ENCODE measurements around the gene DSG3.
"Not testable (repeated sequence)": the region's sequence is repeated elsewhere in the genome, so short reads cannot be mapped to it uniquely, and the experiment has no call there.

The DSG3 gene

DNA sequence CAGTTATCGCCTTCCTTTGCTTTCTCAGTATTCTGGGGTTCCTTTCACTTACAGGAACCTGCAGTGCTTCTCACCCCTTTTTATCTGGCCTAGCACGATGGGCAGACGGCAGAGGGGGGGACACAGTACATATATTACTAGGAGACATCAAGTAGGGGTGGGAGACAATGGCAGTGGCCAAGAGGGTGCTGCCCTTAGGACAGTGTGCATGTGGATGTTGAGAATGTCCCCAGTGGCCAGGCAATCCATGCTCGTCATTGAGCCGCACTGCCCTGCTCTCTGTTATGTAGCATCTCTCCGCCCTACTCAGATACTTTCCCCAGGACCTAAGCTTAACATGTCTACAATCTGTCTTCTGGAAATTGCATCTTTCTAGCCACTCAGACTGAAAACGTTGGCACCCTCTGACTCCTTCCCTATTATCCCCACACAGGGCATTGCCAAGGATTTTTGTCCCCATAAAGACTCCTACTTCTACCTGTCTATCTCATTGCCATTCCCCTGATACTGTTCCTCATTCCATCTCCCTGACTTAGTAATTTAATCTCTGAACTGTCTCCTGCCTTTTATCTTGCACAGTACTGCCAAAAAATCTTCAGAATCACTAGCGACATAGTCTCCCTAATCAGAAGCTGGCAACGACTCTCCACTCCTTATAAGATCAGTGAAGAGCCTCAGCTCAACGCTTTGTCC lies 57.1 kb downstream of the DSG3 start:
- H3K4me3 ChIP-seq (ENCODE audit: low read length in 2 of 2): no peak overlapping the region
- H2BK5ac ChIP-seq (ENCODE audit: low read length): no peak overlapping the region
- H3K36me3 ChIP-seq (replicated peaks in 1 of 2; ENCODE audit: control insufficient read depth in 2 of 2, insufficient read depth in 2 of 2, low read length in 2 of 2): no peaks in the 10 kb centered on the region
- peaks cover 0 to 20% (median 0%) of the 10 kb centered on the region in 3 experiments for H3K27me3 ChIP-seq (ENCODE audit: control insufficient read depth in 3 of 3, insufficient read depth in 3 of 3, low read depth in 1 of 3, low read length in 3 of 3)
- peaks cover 1% of the 10 kb centered on the region for H3K79me1 ChIP-seq (ENCODE audit: low read depth, low read length)
- no peak overlapping the region for H3K18ac ChIP-seq (ENCODE audit: low read length)
- no peak overlapping the region for H2BK12ac ChIP-seq (ENCODE audit: low read length)
- H2BK120ac ChIP-seq (ENCODE audit: low read depth, low read length): no peak overlapping the region
- peaks cover 0 to 3% of the 10 kb centered on the region in 2 donors for H3K4me1 ChIP-seq (ENCODE audit: control insufficient read depth in 2 of 2, insufficient read depth in 1 of 2, low read depth in 1 of 2, low read length in 2 of 2)
- H2AFZ ChIP-seq (ENCODE audit: low read length): no peak overlapping the region
- H2AK5ac ChIP-seq (ENCODE audit: low read depth, low read length): no peak overlapping the region
- H3K14ac ChIP-seq (ENCODE audit: low read length): no peak overlapping the region
- H3K4ac ChIP-seq (ENCODE audit: low read length): no peak overlapping the region
- no peak for DNase-seq (ENCODE audit: low spot score)
- H3K9ac ChIP-seq (ENCODE audit: low read depth, low read length, poor library complexity): no peak overlapping the region
- no peaks in the 10 kb centered on the region for H3K9me3 ChIP-seq (replicated peaks in 1 of 2; ENCODE audit: control insufficient read depth in 2 of 2, insufficient read depth in 1 of 2, low read depth in 1 of 2, low read length in 2 of 2)
- H3K23ac ChIP-seq (ENCODE audit: low read depth, low read length, poor library complexity): no peak overlapping the region
- WGBS, 2 donors (ENCODE audit: extremely low coverage in 2 of 2, insufficient read length in 2 of 2, insufficient replicate concordance in 1 of 2): no CpG with 5 or more reads among the region's 10 CpGs
- H2BK15ac ChIP-seq (ENCODE audit: low read length): no peak overlapping the region
- no peak overlapping the region for H3K27ac ChIP-seq (replicated peaks; ENCODE audit: low read length)
- H4K91ac ChIP-seq (ENCODE audit: low read depth, low read length, poor library complexity): no peak overlapping the region
- no peak overlapping the region for H3K4me2 ChIP-seq (ENCODE audit: insufficient read depth, low read length, poor library complexity, severe bottlenecking)
- no peak overlapping the region for H4K8ac ChIP-seq (ENCODE audit: low read depth, low read length)

- Histone ChIP-seq H3K79me1 (ENCODE audit: low read depth, low read length) (peaks cover 1% of the 10 kb centered on the region), H4K91ac (ENCODE audit: low read depth, low read length, poor library complexity) (no peak overlapping the region), H3K18ac (ENCODE audit: low read length) (no peak overlapping the region), H2BK5ac (ENCODE audit: low read length) (no peak overlapping the region), H3K4me2 (ENCODE audit: insufficient read depth, low read length, poor library complexity, severe bottlenecking) (no peak overlapping the region), H3K4me1 (ENCODE audit: control insufficient read depth in 2 of 2, insufficient read depth in 1 of 2, low read depth in 1 of 2, low read length in 2 of 2) (peaks cover 0 to 1% of the 10 kb centered on the region in 2 donors), H3K27me3 (ENCODE audit: control insufficient read depth in 3 of 3, insufficient read depth in 3 of 3, low read depth in 1 of 3, low read length in 3 of 3) (peaks cover 0 to 14% (median 0%) of the 10 kb centered on the region in 3 experiments), H4K8ac (ENCODE audit: low read depth, low read length) (no peak overlapping the region), H2BK12ac (ENCODE audit: low read length) (no peak overlapping the region), H2AFZ (ENCODE audit: low read length) (no peak overlapping the region), H3K4ac (ENCODE audit: low read length) (no peak overlapping the region), H2AK5ac (ENCODE audit: low read depth, low read length) (no peak overlapping the region), H3K4me3 (ENCODE audit: low read length in 2 of 2) (no peak overlapping the region), H3K27ac (replicated peaks; ENCODE audit: low read length) (no peak overlapping the region), H3K14ac (ENCODE audit: low read length) (no peak overlapping the region), H3K9ac (ENCODE audit: low read depth, low read length, poor library complexity) (no peak overlapping the region), H2BK15ac (ENCODE audit: low read length) (no peak overlapping the region), H3K36me3 (replicated peaks in 1 of 2; ENCODE audit: control insufficient read depth in 2 of 2, insufficient read depth in 2 of 2, low read length in 2 of 2) (no peaks in the 10 kb centered on the region), H3K9me3 (replicated peaks in 1 of 2; ENCODE audit: control insufficient read depth in 2 of 2, insufficient read depth in 1 of 2, low read depth in 1 of 2, low read length in 2 of 2) (no peaks in the 10 kb centered on the region), H2BK120ac (ENCODE audit: low read depth, low read length) (no peak overlapping the region), H3K23ac (ENCODE audit: low read depth, low read length, poor library complexity) (no peak overlapping the region)
- no CpG with 5 or more reads among the region's 6 CpGs for whole genome bisulfite sequencing, 2 donors (ENCODE audit: extremely low coverage in 2 of 2, insufficient read length in 2 of 2, insufficient replicate concordance in 1 of 2)
- DNase-seq (ENCODE audit: low spot score): no peak
Measured at GRCh38 chr18:31505156-31505555, 57.6 kb downstream of the DSG3 start.

- no peak for DNase-seq (ENCODE audit: low spot score)
- H3K36me3 ChIP-seq (replicated peaks in 1 of 2; ENCODE audit: control insufficient read depth in 2 of 2, insufficient read depth in 2 of 2, low read length in 2 of 2): no peaks in the 10 kb centered on the region
- no peak overlapping the region for H3K14ac ChIP-seq (ENCODE audit: low read length)
- no peak overlapping the region for H4K8ac ChIP-seq (ENCODE audit: low read depth, low read length)
- H2BK5ac ChIP-seq (ENCODE audit: low read length): no peak overlapping the region
- no peak overlapping the region for H3K4me2 ChIP-seq (ENCODE audit: insufficient read depth, low read length, poor library complexity, severe bottlenecking)
- peaks cover 1% of the 10 kb centered on the region for H3K79me1 ChIP-seq (ENCODE audit: low read depth, low read length)
- no peak overlapping the region for H3K27ac ChIP-seq (replicated peaks; ENCODE audit: low read length)
- H3K9me3 ChIP-seq (replicated peaks in 1 of 2; ENCODE audit: control insufficient read depth in 2 of 2, insufficient read depth in 1 of 2, low read depth in 1 of 2, low read length in 2 of 2): no peaks in the 10 kb centered on the region
- H3K4me3 ChIP-seq (ENCODE audit: low read length in 2 of 2): no peak overlapping the region
- no peak overlapping the region for H3K9ac ChIP-seq (ENCODE audit: low read depth, low read length, poor library complexity)
- no peak overlapping the region for H3K4ac ChIP-seq (ENCODE audit: low read length)
- no peak overlapping the region for H4K91ac ChIP-seq (ENCODE audit: low read depth, low read length, poor library complexity)
- no peak overlapping the region for H2BK12ac ChIP-seq (ENCODE audit: low read length)
- H3K18ac ChIP-seq (ENCODE audit: low read length): no peak overlapping the region
- H3K4me1 ChIP-seq (ENCODE audit: control insufficient read depth in 2 of 2, insufficient read depth in 1 of 2, low read depth in 1 of 2, low read length in 2 of 2): no peaks in the 10 kb centered on the region
- no peak overlapping the region for H2AFZ ChIP-seq (ENCODE audit: low read length)
- H2BK15ac ChIP-seq (ENCODE audit: low read length): no peak overlapping the region
- no peak overlapping the region for H2BK120ac ChIP-seq (ENCODE audit: low read depth, low read length)
- WGBS, 2 donors (ENCODE audit: extremely low coverage in 2 of 2, insufficient read length in 2 of 2, insufficient replicate concordance in 1 of 2): no CpG with 5 or more reads among the region's 5 CpGs
- H2AK5ac ChIP-seq (ENCODE audit: low read depth, low read length): no peak overlapping the region
- H3K27me3 ChIP-seq (ENCODE audit: control insufficient read depth in 3 of 3, insufficient read depth in 3 of 3, low read depth in 1 of 3, low read length in 3 of 3): peaks cover 0 to 4% (median 0%) of the 10 kb centered on the region in 3 experiments
- no peak overlapping the region for H3K23ac ChIP-seq (ENCODE audit: low read depth, low read length, poor library complexity)
Measured at GRCh38 chr18:31506024-31506742, 58.6 kb downstream of the DSG3 start.

- not testable (repeated sequence) for H3K4me1 ChIP-seq (ENCODE audit: control insufficient read depth in 2 of 2, insufficient read depth in 1 of 2, low read depth in 1 of 2, low read length in 2 of 2); H3K4me2 ChIP-seq (ENCODE audit: insufficient read depth, low read length, poor library complexity, severe bottlenecking); H3K27me3 ChIP-seq (ENCODE audit: control insufficient read depth in 3 of 3, insufficient read depth in 3 of 3, low read depth in 1 of 3, low read length in 3 of 3); H4K8ac ChIP-seq (ENCODE audit: low read depth, low read length); H2BK120ac ChIP-seq (ENCODE audit: low read depth, low read length); H3K14ac ChIP-seq (ENCODE audit: low read length); H3K4me3 ChIP-seq (ENCODE audit: low read length in 2 of 2); H3K18ac ChIP-seq (ENCODE audit: low read length); H2AFZ ChIP-seq (ENCODE audit: low read length); H4K91ac ChIP-seq (ENCODE audit: low read depth, low read length, poor library complexity); H3K27ac ChIP-seq (replicated peaks; ENCODE audit: low read length); DNase-seq (ENCODE audit: low spot score); H3K79me1 ChIP-seq (ENCODE audit: low read depth, low read length); H3K9me3 ChIP-seq (replicated peaks in 1 of 2; ENCODE audit: control insufficient read depth in 2 of 2, insufficient read depth in 1 of 2, low read depth in 1 of 2, low read length in 2 of 2); H2BK12ac ChIP-seq (ENCODE audit: low read length); H2BK5ac ChIP-seq (ENCODE audit: low read length); H2BK15ac ChIP-seq (ENCODE audit: low read length); H2AK5ac ChIP-seq (ENCODE audit: low read depth, low read length); H3K36me3 ChIP-seq (replicated peaks in 1 of 2; ENCODE audit: control insufficient read depth in 2 of 2, insufficient read depth in 2 of 2, low read length in 2 of 2); H3K9ac ChIP-seq (ENCODE audit: low read depth, low read length, poor library complexity); H3K23ac ChIP-seq (ENCODE audit: low read depth, low read length, poor library complexity); H3K4ac ChIP-seq (ENCODE audit: low read length)
- WGBS, 2 donors (ENCODE audit: extremely low coverage in 2 of 2, insufficient read length in 2 of 2, insufficient replicate concordance in 1 of 2): no CpG with 5 or more reads among the region's 2 CpGs
Measured at GRCh38 chr18:31507124-31507523, 59.6 kb downstream of the DSG3 start.
